Measurements from ENCODE around the gene FKBP6. TPM values are rescaled to one million over a fixed set of nuclear protein-coding genes. Genes with fewer than 3 reads are reported as not detected.
"Not testable (repeated sequence)": the region's sequence is repeated elsewhere in the genome, so short reads cannot be mapped to it uniquely, and the experiment has no call there.

The FKBP6 gene
- total RNA-seq, 1 experiment from 2014 or later: not detected

- no peak for DNase-seq (ENCODE audit: low read depth)
Observed at GRCh38 chr7:73358590-73359275, 30.8 kb downstream of the FKBP6 start.

- no peak for DNase-seq (ENCODE audit: low read depth)
Observed at GRCh38 chr7:73359306-73359705, 31.3 kb downstream of the FKBP6 start.

- no peak for DNase-seq (ENCODE audit: low read depth)
Observed at GRCh38 chr7:73359746-73360375, 31.9 kb downstream of the FKBP6 start.

- not testable (repeated sequence) for DNase-seq (ENCODE audit: low read depth)
Observed at GRCh38 chr7:73360590-73360989, 32.6 kb downstream of the FKBP6 start.

- DNase-seq (ENCODE audit: low read depth): no peak
Observed at GRCh38 chr7:73363225-73364005, 35.5 kb downstream of the FKBP6 start.

- no peak for DNase-seq (ENCODE audit: low read depth)
Observed at GRCh38 chr7:73364006-73364728, 36.2 kb downstream of the FKBP6 start.

- no peak for DNase-seq (ENCODE audit: low read depth)
Observed at GRCh38 chr7:73366127-73366526, 38.2 kb downstream of the FKBP6 start.

- DNase-seq (ENCODE audit: low read depth): no peak
Observed at GRCh38 chr7:73366990-73367389, 39.0 kb downstream of the FKBP6 start.

- no peak for DNase-seq (ENCODE audit: low read depth)
Observed at GRCh38 chr7:73369009-73369408, 41.0 kb downstream of the FKBP6 start.

- DNase-seq (ENCODE audit: low read depth): no peak
Observed at GRCh38 chr7:73369622-73370021, 41.7 kb downstream of the FKBP6 start.

GRCh38 chr7:73373741-73374140, 45.8 kb downstream of the FKBP6 start:
- no peak for DNase-seq (ENCODE audit: low read depth)

- not testable (repeated sequence) for DNase-seq (ENCODE audit: low read depth)
Observed at GRCh38 chr7:73376262-73376661, 48.3 kb downstream of the FKBP6 start.

- DNase-seq (ENCODE audit: low read depth): no peak
Observed at GRCh38 chr7:73376671-73377412, 48.9 kb downstream of the FKBP6 start.

GRCh38 chr7:73377413-73378200, 49.6 kb downstream of the FKBP6 start:
- DNase-seq (ENCODE audit: low read depth): not testable (repeated sequence)

GRCh38 chr7:73382934-73383503, 55.1 kb downstream of the FKBP6 start:
- no peak for DNase-seq (ENCODE audit: low read depth)

- DNase-seq (ENCODE audit: low read depth): no peak
Observed at GRCh38 chr7:73387221-73387828, 59.4 kb downstream of the FKBP6 start.

GRCh38 chr7:73387908-73388414, 60.0 kb downstream of the FKBP6 start:
- DNase-seq (ENCODE audit: low read depth): no peak

- DNase-seq (ENCODE audit: low read depth): no peak
Observed at GRCh38 chr7:73391396-73391795, 63.4 kb downstream of the FKBP6 start.

- DNase-seq (ENCODE audit: low read depth): no peak
Observed at GRCh38 chr7:73394422-73394821, 66.5 kb downstream of the FKBP6 start.

All from M059J (cell line).